Activated T-cell treated with anti-CD3 and anti-CD28 coated beads, Interleukin-2, amount 50 U/mL, for 1 hour (primary cell): ENCODE measurements around the gene SH3GL3.

ENCODE experiments used
- DNase-seq: peaks from one replicate; pipeline ENCODE4 v3.0.0-alpha.2; 2020

Gene SH3GL3

GRCh38 chr15:83571820-83572707 lies 124.9 kb downstream of the SH3GL3 start:
- DNase-seq = no peak

- no peak for DNase-seq
These were observed 127.2 kb downstream of the SH3GL3 start for GRCh38 chr15:83574345-83574744.

- no peak for DNase-seq
These were observed 131.6 kb downstream of the SH3GL3 start for GRCh38 chr15:83578691-83579090.

DNA sequence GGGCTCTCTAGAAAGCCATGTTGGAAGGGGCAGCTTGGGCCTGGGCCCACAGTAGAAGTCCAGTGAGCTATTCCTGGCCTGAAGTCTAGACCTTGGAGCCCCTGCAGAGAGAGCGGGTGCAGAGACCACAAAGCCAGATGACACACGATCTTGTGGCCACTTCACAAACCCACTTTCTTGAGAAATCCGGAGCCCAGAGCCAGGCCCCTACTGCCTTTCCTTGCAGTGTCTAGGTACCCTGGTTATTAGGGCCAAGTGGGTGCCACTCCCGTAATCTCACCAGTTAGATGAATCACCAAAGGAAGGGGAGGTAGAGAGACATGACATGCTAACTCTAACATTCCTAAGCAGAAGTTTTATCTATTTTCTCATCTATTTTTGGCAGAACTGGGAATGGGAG lies 134.2 kb downstream of the SH3GL3 start:
- DNase-seq = no peak

DNA sequence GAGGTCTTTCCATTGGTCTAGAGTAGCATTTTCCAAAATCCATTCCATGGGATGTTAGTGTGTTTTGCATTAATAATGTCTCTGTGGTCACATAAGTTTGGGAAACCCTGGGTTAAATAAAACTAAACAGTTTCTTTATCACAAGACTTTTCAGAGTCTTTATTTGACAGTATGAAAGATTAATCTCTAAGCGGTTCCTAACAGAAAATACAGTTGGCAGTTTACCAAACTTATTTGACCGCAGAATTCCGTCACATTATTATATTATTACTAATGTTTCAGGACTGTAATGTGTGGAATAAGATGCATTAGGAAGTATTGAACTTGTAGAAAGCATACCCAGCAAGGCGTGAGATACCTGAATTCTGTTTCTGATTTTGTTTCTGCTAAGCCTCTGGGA lies 135.2 kb downstream of the SH3GL3 start:
- no peak for DNase-seq

DNA sequence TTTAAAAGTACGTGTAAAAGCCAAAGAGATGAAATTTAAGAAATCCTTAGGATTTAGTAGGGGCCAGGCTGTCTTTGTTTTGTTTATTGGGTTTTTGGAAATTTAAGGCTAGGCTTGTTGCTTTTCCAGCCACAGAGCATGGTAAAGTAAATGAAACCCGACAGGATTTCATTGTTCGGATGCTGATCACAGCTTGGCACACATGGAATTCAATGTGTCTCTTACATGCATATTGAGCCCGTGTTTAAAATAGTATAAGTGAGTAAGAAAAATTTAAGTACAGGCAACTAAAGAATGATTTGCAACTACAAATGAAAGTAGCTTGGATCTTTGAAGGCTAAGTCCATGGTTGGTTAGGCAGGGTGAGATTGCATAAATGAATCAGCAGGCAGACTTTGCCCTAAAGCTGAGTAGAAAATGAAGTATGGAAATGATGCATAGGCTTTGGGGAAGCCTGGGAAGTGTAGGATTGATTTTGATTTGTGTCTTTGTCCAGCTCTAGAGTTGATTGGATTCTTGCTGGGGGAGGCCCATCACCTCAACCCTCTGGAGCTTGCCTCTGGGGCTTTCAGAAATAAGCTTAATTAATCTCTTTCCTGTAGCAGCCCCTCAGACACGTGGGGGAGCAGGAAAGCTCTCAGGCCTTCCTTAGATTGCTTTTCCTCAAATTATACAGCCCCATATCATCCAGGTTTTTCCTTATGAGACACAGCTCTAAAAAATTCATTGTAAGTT lies 138.6 kb downstream of the SH3GL3 start:
- DNase-seq = no peak

GRCh38 chr15:83587091-83587490 lies 139.9 kb downstream of the SH3GL3 start:
- DNase-seq = no peak

DNA sequence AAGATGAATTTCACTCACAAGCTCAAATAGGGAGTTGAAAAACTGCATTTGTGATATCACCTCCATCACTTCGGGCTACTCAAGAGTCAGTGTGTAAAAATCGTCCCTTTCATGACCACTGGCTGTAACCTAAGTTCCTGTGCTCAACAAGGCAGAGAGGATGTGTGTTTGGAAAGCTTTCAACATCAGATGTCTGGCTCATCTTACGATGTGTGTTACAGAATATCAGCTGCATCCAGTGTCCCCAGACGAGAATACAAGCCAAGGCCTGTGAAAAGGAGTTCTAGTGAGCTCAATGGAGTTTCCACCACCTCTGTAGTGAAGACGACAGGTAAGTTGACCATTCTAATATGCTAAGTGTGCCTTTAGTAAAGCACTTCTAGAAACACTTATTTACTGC lies 141.3 kb downstream of the SH3GL3 start:
- DNase-seq = no peak

DNA sequence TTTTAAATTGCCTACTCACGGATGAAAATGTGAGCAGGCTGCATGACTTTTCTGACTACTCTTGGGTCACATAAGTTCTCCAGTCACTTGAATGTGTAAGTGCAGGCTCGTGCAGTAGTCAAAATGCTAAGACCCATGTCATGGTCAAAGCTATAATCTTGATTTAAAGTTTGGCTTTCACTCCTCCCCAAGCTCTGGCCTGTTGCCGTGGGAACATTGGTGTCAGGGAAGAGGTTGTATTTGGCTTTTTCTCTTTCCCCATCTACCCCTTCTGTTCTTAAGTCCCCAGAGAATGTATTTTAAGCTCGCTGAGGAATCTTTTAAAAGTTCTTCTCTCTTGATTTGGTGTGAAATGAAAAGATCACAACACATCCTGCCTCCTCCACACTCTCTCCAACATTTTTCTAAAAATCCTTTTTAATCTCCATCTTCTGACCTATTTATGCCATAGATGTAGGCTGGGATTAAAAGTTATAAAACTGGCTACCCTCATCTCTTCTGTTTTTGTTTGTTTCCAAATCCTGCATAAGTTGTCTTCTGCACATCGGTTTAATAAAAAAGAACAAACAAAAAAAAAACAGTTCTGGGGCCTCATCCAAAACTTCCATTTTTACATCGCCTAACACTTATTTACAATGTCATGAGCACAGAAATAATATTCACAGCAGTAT lies 145.4 kb downstream of the SH3GL3 start:
- DNase-seq = no peak

DNA sequence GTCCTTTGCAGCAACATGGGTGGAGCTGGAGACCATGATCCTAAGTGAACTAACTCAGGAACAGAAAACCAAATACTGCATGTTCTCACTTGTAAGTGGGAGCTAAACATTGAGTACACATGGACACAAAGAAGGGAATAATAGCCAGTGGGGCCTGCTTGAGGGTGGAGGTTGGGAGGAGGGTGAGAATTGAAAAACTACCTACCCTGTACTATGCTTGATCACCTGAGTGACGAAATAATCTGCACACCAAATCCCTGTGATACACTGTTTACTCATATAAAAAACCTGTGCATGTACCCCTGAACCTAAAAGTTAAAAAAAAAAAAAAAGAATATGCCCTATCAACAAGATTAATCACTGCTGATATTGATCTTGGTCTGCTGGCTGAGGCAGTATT lies 148.1 kb downstream of the SH3GL3 start:
- no peak for DNase-seq

GRCh38 chr15:83598031-83598430 lies 150.9 kb downstream of the SH3GL3 start:
- no peak for DNase-seq

DNA sequence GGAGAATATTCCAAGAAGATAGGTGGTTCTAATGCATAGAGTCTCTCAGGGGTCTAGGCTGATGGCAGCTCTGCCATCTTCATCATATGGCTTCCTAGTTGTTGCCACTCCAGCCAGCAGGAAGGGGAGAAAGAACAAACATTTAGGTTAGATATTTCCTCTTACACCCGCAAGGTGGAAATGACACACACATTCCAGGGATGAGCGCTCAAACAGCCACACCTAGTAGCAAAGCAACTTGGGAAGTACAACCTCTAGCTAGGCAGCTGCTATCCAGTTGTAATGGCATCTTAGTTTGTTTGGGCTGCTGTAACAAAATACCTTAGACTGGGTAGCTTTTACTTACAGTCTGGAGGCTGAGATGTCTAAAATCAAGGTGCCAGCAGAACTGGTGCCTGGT lies 154.9 kb downstream of the SH3GL3 start:
- no peak for DNase-seq

DNA sequence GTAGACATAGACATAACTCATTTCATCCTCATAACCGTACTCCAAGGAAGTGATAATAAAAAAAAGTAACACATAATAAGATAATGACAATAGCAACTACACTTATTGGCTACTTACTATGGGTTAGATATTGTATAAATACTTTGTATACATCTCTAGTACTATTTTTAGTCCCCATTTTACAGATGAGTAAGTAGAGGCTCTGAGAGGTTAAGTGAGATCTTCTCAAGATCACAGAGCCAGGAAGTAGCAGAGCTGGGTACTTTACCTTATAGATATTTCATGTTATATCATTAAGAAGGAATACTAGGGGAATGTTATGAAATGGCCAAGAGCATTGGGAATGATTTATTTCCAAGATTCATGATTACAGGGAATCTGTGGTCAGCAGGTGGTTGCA lies 157.4 kb downstream of the SH3GL3 start:
- no peak for DNase-seq

GRCh38 chr15:83605111-83605945 lies 158.2 kb downstream of the SH3GL3 start:
- no peak for DNase-seq

GRCh38 chr15:83610132-83610531 lies 163.0 kb downstream of the SH3GL3 start:
- DNase-seq = no peak

GRCh38 chr15:83610901-83611685 lies 164.0 kb downstream of the SH3GL3 start:
- no peak for DNase-seq

GRCh38 chr15:83612226-83612625 lies 165.1 kb downstream of the SH3GL3 start:
- DNase-seq = no peak

GRCh38 chr15:83612898-83613635 lies 165.9 kb downstream of the SH3GL3 start:
- DNase-seq = no peak

DNA sequence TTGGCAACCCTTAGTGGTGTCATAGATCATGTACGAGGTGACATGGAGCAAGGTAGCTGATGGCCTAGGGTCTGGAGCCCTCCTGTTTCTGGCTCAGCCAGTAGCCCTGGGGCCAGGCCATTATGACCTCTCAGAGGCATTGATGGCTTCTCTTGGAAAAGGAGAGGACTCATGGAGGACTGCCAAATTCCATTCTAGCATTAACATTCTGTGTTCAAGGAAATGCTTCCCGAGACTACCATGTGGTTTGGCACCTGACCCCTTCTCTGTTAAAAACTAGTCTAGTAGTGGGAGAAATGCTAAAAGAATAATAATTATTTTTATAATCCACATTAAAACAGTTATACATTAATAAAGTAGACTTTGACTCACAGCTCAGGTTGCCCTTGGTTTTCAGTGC lies 166.6 kb downstream of the SH3GL3 start:
- DNase-seq = no peak

DNA sequence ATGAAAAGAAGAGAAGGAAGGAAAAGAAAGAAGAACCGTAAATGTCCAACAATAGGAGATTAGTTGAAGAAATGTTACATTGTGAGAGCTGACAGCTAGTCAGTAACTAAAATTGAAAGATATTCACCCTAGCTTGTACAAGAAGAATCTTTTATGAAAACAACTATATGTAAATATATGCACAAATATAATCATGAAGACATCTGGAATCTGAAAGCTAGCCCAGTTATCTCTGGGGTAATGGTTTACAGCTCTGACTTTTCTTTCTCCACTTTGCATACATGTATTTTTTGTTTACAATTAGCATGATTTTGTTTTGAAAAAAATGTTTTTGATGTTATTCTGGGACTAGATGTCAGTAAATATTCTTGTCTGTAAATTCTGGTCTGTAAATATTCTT lies 169.7 kb downstream of the SH3GL3 start:
- DNase-seq = no peak

GRCh38 chr15:83626171-83626802 lies 179.1 kb downstream of the SH3GL3 start:
- DNase-seq = no peak
